ENCODE data around the gene GABRA5. TPM values are rescaled to one million over a fixed set of nuclear protein-coding genes. Genes with fewer than 3 reads are reported as not detected.

GABRA5 gene
- total and polyA plus RNA-seq, 2 of the 13 experiments (the other 11 are each of a cell fraction or from before 2014, with no cell fraction given): not detected

DNA sequence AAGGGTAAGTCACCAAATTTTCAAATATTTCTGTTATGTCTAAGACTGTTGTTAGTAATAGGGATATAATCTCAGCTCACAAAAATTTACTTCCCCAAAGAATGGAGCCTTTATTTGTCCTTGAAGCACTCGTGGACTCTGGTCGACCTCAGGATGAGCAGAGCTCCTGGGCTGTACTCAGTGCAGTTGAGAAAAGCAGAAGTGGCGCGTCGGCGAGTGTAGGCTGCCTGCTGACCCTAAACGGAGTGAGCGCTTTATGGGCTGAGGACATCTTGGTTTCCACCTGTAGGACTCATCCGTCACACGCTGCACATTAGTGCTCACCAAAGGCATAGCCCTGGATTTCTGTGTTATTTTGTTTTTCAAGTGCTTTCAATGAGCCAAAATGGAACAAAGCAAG, 11.0 kb downstream of the GABRA5 start (continued):
- TF ChIP-seq, protein P1, sequence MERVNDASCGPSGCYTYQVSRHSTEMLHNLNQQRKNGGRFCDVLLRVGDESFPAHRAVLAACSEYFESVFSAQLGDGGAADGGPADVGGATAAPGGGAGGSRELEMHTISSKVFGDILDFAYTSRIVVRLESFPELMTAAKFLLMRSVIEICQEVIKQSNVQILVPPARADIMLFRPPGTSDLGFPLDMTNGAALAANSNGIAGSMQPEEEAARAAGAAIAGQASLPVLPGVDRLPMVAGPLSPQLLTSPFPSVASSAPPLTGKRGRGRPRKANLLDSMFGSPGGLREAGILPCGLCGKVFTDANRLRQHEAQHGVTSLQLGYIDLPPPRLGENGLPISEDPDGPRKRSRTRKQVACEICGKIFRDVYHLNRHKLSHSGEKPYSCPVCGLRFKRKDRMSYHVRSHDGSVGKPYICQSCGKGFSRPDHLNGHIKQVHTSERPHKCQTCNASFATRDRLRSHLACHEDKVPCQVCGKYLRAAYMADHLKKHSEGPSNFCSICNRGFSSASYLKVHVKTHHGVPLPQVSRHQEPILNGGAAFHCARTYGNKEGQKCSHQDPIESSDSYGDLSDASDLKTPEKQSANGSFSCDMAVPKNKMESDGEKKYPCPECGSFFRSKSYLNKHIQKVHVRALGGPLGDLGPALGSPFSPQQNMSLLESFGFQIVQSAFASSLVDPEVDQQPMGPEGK (CRISPR knock-in tag; IDR thresholded peaks at IDR 0.05): no peak

DNA sequence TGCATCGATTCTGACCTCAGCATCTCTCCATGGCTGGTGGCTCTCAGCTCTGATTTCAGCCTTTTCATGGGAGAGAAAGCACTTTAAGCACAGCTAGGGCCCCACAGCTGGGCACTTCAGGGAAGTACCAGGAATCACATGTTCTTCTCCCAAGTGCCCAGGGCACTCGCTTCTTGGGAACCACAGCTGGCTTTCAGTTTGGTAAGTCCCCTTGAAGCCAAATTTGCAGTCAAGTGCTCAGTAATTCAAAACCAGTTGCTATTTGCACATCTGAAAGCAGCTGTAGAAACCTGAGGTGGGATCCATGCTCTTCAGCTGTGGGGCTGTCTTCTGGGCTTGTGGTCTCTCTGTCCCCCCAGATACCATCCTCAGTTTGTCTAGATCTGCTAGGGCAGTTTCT, 12.8 kb downstream of the GABRA5 start:
- no TSS peak for BruUV-seq (replicated peaks)
- DNase-seq (ENCODE audit: low spot score) (no peak), ATAC-seq (no peak), FAIRE-seq (no peak)
- no peak overlapping the region for H3K9ac ChIP-seq (ENCODE audit: insufficient read depth, low read depth, low read length)
- WGBS (ENCODE audit: low lambda C conversion rate): 0% methylated on average over 1 of the region's 2 CpGs
- H2AFZ ChIP-seq (ENCODE audit: low read length): no peak overlapping the region
- H3K4me2 ChIP-seq (ENCODE audit: low read depth, low read length): no peak overlapping the region
- no peaks in the 10 kb centered on the region for H3K9me3 ChIP-seq (ENCODE audit: low read length)
- no peaks in the 10 kb centered on the region for H4K20me1 ChIP-seq (ENCODE audit: insufficient read depth, low read length)
- H3K27me3 ChIP-seq (ENCODE audit: control insufficient read depth in 1 of 2, insufficient read depth in 2 of 2, low read length in 2 of 2): no peaks in the 10 kb centered on the region; a peak in 2 of 5 replicates
- no peaks in the 10 kb centered on the region for H3K79me2 ChIP-seq (ENCODE audit: insufficient read depth, low read length)
- ChIA-PET POLR2A (no interaction called here), CTCF (ENCODE audit: low intra/inter-chr PET ratio, low total read pairs) (no interaction called here)
- H3K36me3 ChIP-seq (replicated peaks in 1 of 2; ENCODE audit: control insufficient read depth in 1 of 2, insufficient read depth in 2 of 2, low read length in 2 of 2): no peaks in the 10 kb centered on the region
- H3K27ac ChIP-seq (ENCODE audit: extremely low read length, insufficient read depth, low read length): no peak overlapping the region
- in situ Hi-C loops (cut with HindIII; ENCODE audit: extremely low pct_ligation_motif_present, low pct_unique_long_range_greater_than_20kb): loop anchor here (10.0 kb wide), 1 partner anchor 1375 kb away; no protein-coding TSS in a partner anchor
- no peaks in the 10 kb centered on the region for H3K4me1 ChIP-seq (ENCODE audit: insufficient read depth, low read length)
- intact Hi-C loops (cut with micrococcal nuclease; ENCODE audit: unreplicated experiment): no loop called here
- TF ChIP-seq, protein P2, sequence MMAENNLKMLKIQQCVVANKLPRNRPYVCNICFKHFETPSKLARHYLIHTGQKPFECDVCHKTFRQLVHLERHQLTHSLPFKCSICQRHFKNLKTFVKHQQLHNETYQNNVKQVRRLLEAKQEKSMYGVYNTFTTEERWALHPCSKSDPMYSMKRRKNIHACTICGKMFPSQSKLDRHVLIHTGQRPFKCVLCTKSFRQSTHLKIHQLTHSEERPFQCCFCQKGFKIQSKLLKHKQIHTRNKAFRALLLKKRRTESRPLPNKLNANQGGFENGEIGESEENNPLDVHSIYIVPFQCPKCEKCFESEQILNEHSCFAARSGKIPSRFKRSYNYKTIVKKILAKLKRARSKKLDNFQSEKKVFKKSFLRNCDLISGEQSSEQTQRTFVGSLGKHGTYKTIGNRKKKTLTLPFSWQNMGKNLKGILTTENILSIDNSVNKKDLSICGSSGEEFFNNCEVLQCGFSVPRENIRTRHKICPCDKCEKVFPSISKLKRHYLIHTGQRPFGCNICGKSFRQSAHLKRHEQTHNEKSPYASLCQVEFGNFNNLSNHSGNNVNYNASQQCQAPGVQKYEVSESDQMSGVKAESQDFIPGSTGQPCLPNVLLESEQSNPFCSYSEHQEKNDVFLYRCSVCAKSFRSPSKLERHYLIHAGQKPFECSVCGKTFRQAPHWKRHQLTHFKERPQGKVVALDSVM (CRISPR knock-in tag; IDR thresholded peaks at IDR 0.05): no peak
- no peak for TF ChIP-seq ZBTB8A (CRISPR knock-in tag; IDR thresholded peaks at IDR 0.05; ENCODE audit: borderline replicate concordance, low read depth)
- no peak for TF ChIP-seq NFYC (CRISPR knock-in tag; IDR thresholded peaks at IDR 0.05)
- TF ChIP-seq MEIS1 (CRISPR knock-in tag; IDR thresholded peaks at IDR 0.05; ENCODE audit: borderline replicate concordance): no peak
- no peak overlapping the region for H3K4me3 ChIP-seq (replicated peaks in 1 of 3; ENCODE audit: insufficient read depth in 1 of 3, low read depth in 2 of 3, low read length in 3 of 3)

All from HepG2 (cell line).